K562 (cell line): ENCODE results near the gene TMEM59. TPM values are rescaled to one million over a fixed set of nuclear protein-coding genes. Genes with fewer than 3 reads are reported as not detected.

ENCODE experiments used
- ARNT ChIP-seq, 2 experiments: fragments of 450-650 bp; IDR thresholded peaks; 2 replicates each; pipeline ENCODE4 v1.6.1; 2016; ENCODE audit warnings: mild to moderate bottlenecking in 1 of 2
- ATF3 ChIP-seq, 2 experiments: fragments of 450-650 bp in 1 of 2; sonication (generic) in 1 of 2; formaldehyde crosslinking in 1 of 2; IDR thresholded peaks in 1 of 2; conservative IDR thresholded peaks in 1 of 2; 2 replicates each; pipeline versions ENCODE4 v1.6.1 to v1.8.1; 2016 to 2023; ENCODE audit warnings: mild to moderate bottlenecking in 2 of 2, moderate library complexity in 2 of 2, inconsistent platforms in 1 of 2, missing genetic modification reagents in 1 of 2
- CREM ChIP-seq: IDR thresholded peaks from 2 replicates; pipeline ENCODE4 v1.6.1; 2014; ENCODE audit warnings: antibody characterized with exemption, low read depth
- FOXA1 ChIP-seq: fragments of 450-650 bp; IDR thresholded peaks from 2 replicates; pipeline ENCODE4 v1.6.1; 2016; ENCODE audit warnings: mild to moderate bottlenecking, borderline replicate concordance
- GATAD2B ChIP-seq: fragments of 450-650 bp; IDR thresholded peaks from 2 replicates; pipeline ENCODE4 v1.6.1; 2017; ENCODE audit warnings: mild to moderate bottlenecking, borderline replicate concordance
- HIVEP1 ChIP-seq: fragments of 250-450 bp; sonication (Bioruptor Pico); IDR thresholded peaks from 2 replicates; pipeline ENCODE4 v1.4.0; 2020; ENCODE audit warnings: mild to moderate bottlenecking
- ILK ChIP-seq: fragments of 450-650 bp; IDR thresholded peaks from 2 replicates; pipeline ENCODE4 v1.6.1; 2016; ENCODE audit warnings: missing genetic modification characterization, low read depth, mild to moderate bottlenecking, missing compliant biosample characterization, moderate library complexity, borderline replicate concordance
- PHB2 ChIP-seq: fragments of 450-650 bp; IDR thresholded peaks from 2 replicates; pipeline ENCODE4 v1.6.1; 2017; ENCODE audit warnings: low read depth
- PHF8 ChIP-seq: fragments of 200-600 bp; sonication (generic); IDR thresholded peaks from 2 replicates; pipeline ENCODE4 v1.6.1; 2012; ENCODE audit warnings: mixed run types, mild to moderate bottlenecking, inconsistent platforms, low read length, moderate library complexity, borderline replicate concordance
- RHOXF2B ChIP-seq: fragments of 250-450 bp; sonication (Bioruptor Pico); conservative IDR thresholded peaks from 2 replicates; pipeline ENCODE4 v1.5.1; 2021
- ZC3H4 ChIP-seq: sonication (generic); formaldehyde crosslinking; IDR thresholded peaks from 2 replicates; pipeline ENCODE4 v1.9.0; 2021; ENCODE audit warnings: missing genetic modification reagents, borderline replicate concordance
- ZNF445 ChIP-seq: fragments of 250-450 bp; sonication (Bioruptor Pico); IDR thresholded peaks from 2 replicates; pipeline ENCODE4 v1.4.0; 2020; ENCODE audit warnings: low read depth, mild to moderate bottlenecking, moderate library complexity
- ZNF583 ChIP-seq: fragments of 250-450 bp; sonication (Bioruptor Pico); IDR thresholded peaks from 2 replicates; pipeline ENCODE4 v1.4.0; 2020
- ZNF644 ChIP-seq: fragments of 200-800 bp; sonication (Bioruptor generic); IDR thresholded peaks from 2 replicates; pipeline ENCODE4 v1.6.1; 2016; ENCODE audit warnings: low read depth, missing genetic modification characterization, missing compliant biosample characterization
- polyA plus RNA-seq, 8 experiments: library from polyadenylated mRNA; depleted of rRNA in 4 of 8; stranded (reverse) in 5 of 8; unstranded in 3 of 8; fragments of >200 nt; fragmentation: Nextera tagmentation in 2 of 8; fragmentation: Illumina TruSeq in 1 of 8; extraction: Ambion mirVana in 2 of 8; extraction: Trizol in 1 of 8; gene quantifications; 2 replicates each; pipeline versions ENCODE4 v1.2.1 to v1.2.3, GENCODE V29; 2011 to 2014; ENCODE audit warnings: inconsistent platforms in 1 of 8, missing spikeins in 1 of 8
- total RNA-seq, 7 experiments: library from RNA; depleted of rRNA in 6 of 7; stranded (reverse); fragments of >200 nt in 6 of 7; fragmentation: Illumina TruSeq in 2 of 7; extraction: Trizol in 2 of 7; gene quantifications; 2 replicates each; pipeline versions ENCODE4 v1.2.1 to v1.2.3, GENCODE V29; 2011 to 2021; ENCODE audit warnings: low replicate concordance in 1 of 7
- TF ChIP-seq, protein P1 (sequence below), 2 experiments: fragments of 450-650 bp in 1 of 2; sonication (generic) in 1 of 2; formaldehyde crosslinking in 1 of 2; IDR thresholded peaks; 2 replicates each; pipeline versions ENCODE4 v1.7.1 to v1.9.0; 2016 to 2022; ENCODE audit warnings: inconsistent platforms in 1 of 2, mild to moderate bottlenecking in 1 of 2, missing genetic modification reagents in 1 of 2
- TF ChIP-seq, protein P2 (sequence below): fragments of 200-800 bp; sonication (Bioruptor generic); IDR thresholded peaks from 2 replicates; pipeline ENCODE4 v1.6.1; 2017; ENCODE audit warnings: missing genetic modification characterization, missing compliant biosample characterization

TMEM59 gene
- total and polyA plus RNA-seq, 9 of the 15 experiments (the other 6 are each of a cell fraction or from before 2014, with no cell fraction given), result 93.1 to 316 (median 151) TPM

DNA sequence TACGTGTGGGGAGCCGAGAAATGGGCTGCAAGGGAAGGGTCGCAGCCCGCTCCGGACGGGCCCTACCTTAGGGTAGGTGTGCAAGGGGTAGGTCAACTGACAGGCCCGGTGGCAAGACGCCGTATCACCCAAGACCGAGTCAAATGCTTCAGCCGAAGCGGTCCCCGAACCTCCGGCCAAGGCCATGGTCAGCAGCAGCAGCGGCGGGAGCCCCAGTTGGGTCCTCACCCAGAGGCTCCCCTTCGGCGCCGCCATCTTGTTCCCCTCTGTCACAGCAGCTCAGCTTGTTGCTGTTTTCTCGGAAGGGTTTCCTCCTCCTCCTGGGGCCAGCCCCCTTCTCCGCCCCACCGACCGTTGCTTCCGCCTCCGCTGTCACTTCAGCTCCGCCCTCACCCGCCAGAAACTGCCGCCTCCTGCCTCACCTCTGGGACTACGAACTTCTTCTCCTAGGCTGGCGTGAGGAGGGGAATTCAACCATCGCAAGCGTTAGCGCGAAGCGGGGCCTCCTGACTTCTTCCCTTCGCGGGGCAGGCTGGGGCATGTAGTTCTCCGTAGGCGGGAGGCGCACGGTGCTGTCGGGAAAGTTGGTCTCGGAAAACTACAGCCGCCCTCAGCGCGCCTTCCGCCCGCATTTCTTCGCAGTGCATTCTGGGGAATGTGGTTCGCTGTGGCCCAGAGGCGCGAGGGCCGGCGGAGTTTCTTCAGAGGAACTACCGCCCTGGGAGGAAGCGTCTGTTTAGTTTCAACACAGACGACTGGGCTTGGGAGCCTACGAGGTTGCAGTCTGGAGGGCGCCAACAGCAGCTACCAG lies at the start of gene TMEM59, which contains the start of gene TCEANC2 (continued):
- TF ChIP-seq, protein P1, sequence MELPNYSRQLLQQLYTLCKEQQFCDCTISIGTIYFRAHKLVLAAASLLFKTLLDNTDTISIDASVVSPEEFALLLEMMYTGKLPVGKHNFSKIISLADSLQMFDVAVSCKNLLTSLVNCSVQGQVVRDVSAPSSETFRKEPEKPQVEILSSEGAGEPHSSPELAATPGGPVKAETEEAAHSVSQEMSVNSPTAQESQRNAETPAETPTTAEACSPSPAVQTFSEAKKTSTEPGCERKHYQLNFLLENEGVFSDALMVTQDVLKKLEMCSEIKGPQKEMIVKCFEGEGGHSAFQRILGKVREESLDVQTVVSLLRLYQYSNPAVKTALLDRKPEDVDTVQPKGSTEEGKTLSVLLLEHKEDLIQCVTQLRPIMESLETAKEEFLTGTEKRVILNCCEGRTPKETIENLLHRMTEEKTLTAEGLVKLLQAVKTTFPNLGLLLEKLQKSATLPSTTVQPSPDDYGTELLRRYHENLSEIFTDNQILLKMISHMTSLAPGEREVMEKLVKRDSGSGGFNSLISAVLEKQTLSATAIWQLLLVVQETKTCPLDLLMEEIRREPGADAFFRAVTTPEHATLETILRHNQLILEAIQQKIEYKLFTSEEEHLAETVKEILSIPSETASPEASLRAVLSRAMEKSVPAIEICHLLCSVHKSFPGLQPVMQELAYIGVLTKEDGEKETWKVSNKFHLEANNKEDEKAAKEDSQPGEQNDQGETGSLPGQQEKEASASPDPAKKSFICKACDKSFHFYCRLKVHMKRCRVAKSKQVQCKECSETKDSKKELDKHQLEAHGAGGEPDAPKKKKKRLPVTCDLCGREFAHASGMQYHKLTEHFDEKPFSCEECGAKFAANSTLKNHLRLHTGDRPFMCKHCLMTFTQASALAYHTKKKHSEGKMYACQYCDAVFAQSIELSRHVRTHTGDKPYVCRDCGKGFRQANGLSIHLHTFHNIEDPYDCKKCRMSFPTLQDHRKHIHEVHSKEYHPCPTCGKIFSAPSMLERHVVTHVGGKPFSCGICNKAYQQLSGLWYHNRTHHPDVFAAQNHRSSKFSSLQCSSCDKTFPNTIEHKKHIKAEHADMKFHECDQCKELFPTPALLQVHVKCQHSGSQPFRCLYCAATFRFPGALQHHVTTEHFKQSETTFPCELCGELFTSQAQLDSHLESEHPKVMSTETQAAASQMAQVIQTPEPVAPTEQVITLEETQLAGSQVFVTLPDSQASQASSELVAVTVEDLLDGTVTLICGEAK (IDR thresholded peaks at IDR 0.05), result peak; percentile 98
- TF ChIP-seq, protein P1 (CRISPR knock-in tag; IDR thresholded peaks at IDR 0.05), result no peak
- no peak for TF ChIP-seq ILK (tag)
- TF ChIP-seq ZNF583 (CRISPR knock-in tag), result 0 out of 2 replicates have a peak, but pooled peaks have one; percentile 63
- no peak for TF ChIP-seq PHB2
- no peak for TF ChIP-seq ZC3H4 (CRISPR knock-in tag)
- peak; percentile 88; the same call in 1 of the 2 replicates for TF ChIP-seq PHF8
- TF ChIP-seq FOXA1, result no peak
- no peak for TF ChIP-seq ATF3 (IDR thresholded peaks at IDR 0.05)
- TF ChIP-seq ATF3 (CRISPR knock-in tag; conservative IDR thresholded peaks at IDR 0.05), result peak; percentile 56; the same call in 1 of the 2 replicates
- no peak for TF ChIP-seq RHOXF2B
- no peak for TF ChIP-seq ZNF445 (CRISPR knock-in tag)
- TF ChIP-seq, protein P2, sequence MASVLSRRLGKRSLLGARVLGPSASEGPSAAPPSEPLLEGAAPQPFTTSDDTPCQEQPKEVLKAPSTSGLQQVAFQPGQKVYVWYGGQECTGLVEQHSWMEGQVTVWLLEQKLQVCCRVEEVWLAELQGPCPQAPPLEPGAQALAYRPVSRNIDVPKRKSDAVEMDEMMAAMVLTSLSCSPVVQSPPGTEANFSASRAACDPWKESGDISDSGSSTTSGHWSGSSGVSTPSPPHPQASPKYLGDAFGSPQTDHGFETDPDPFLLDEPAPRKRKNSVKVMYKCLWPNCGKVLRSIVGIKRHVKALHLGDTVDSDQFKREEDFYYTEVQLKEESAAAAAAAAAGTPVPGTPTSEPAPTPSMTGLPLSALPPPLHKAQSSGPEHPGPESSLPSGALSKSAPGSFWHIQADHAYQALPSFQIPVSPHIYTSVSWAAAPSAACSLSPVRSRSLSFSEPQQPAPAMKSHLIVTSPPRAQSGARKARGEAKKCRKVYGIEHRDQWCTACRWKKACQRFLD (CRISPR knock-in tag), result 0 out of 2 replicates have a peak, but pooled peaks have one; percentile 60
- no peak for TF ChIP-seq HIVEP1 (CRISPR knock-in tag)
- peak; percentile 66 for TF ChIP-seq ZNF644 (tag)
- TF ChIP-seq ARNT (IDR thresholded peaks at IDR 0.05), result no peak
- TF ChIP-seq GATAD2B, result no peak
- peak; percentile 94 for TF ChIP-seq CREM
